ENCODE data around the gene LDLRAD4.

The LDLRAD4 gene

DNA sequence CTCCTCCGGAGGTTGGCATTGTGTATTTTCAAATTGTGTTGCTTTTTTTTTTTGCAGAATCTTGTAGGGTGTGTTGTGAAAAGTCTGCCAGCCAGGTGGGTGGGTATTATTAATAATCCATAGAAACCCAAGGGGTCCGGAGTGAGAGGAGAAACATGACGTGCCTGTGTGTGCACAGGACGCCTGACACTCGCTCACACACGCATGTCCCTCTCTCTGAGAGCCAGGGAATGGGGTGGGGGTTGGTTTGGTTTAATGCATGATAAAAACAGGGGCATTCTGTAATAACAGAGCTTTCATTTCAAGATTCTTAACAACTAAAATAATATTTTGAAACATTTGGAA lies 283.0 kb downstream of the LDLRAD4 start:
- Histone ChIP-seq H3K79me2 (ENCODE audit: insufficient read depth, low read length) (peaks cover 74% of the 10 kb centered on the region), H2AFZ (ENCODE audit: low read depth, low read length) (no peak overlapping the region), H3K4me1 (ENCODE audit: insufficient read depth, low read length) (peaks cover 32% of the 10 kb centered on the region), H3K27ac (ENCODE audit: low read length) (0 out of 2 replicates have a peak overlapping the region, but pooled peaks have one; percentile 8), H3K27me3 (ENCODE audit: insufficient read depth, low read length, poor library complexity) (no peaks in the 10 kb centered on the region), H4K20me1 (ENCODE audit: insufficient read depth, low read length) (peaks cover 48% of the 10 kb centered on the region), H3K4me2 (ENCODE audit: insufficient read depth, low read length) (no peak overlapping the region), H3K4me3 (ENCODE audit: low read depth in 1 of 2, low read length in 2 of 2) (no peak overlapping the region), H3K9me3 (ENCODE audit: insufficient read depth, low read length, severe bottlenecking) (no peaks in the 10 kb centered on the region), H3K9ac (ENCODE audit: low read depth, low read length) (no peak overlapping the region), H3K36me3 (ENCODE audit: insufficient read depth, low read length) (peaks cover 83% of the 10 kb centered on the region)
- DNase-seq (no peak), ATAC-seq (ENCODE audit: insufficient read depth, low read depth) (no peak)
- TF ChIP-seq, protein P1, sequence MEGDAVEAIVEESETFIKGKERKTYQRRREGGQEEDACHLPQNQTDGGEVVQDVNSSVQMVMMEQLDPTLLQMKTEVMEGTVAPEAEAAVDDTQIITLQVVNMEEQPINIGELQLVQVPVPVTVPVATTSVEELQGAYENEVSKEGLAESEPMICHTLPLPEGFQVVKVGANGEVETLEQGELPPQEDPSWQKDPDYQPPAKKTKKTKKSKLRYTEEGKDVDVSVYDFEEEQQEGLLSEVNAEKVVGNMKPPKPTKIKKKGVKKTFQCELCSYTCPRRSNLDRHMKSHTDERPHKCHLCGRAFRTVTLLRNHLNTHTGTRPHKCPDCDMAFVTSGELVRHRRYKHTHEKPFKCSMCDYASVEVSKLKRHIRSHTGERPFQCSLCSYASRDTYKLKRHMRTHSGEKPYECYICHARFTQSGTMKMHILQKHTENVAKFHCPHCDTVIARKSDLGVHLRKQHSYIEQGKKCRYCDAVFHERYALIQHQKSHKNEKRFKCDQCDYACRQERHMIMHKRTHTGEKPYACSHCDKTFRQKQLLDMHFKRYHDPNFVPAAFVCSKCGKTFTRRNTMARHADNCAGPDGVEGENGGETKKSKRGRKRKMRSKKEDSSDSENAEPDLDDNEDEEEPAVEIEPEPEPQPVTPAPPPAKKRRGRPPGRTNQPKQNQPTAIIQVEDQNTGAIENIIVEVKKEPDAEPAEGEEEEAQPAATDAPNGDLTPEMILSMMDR (IDR thresholded peaks at IDR 0.05; ENCODE audit: borderline replicate concordance, extremely low read depth, low read length, poor library complexity, severe bottlenecking) = no peak

DNA sequence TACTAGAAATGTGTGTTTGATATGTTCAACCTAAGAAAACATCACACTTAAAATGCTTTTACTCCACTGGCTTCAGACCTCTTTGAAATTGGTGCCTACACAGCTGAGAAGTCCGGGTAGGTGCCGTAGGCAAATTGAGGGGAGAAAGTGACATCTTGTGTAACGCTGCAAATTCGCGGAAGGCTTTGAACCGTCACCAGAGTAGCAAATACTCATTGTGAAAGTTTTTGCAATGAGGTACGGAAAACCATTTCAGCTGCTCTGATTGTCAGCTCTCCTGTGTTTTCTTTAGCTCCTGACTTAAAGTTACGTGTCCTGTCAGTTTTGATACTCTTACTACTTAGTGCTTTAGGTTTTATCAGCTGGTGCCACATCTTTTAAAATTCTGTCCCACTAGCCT lies 283.3 kb downstream of the LDLRAD4 start:
- ATAC-seq (ENCODE audit: insufficient read depth, low read depth) = no peak
- no peak overlapping the region for H3K9ac ChIP-seq (ENCODE audit: low read depth, low read length)
- 0 out of 2 replicates have a peak overlapping the region, but pooled peaks have one; percentile 14 for H3K27ac ChIP-seq (ENCODE audit: low read length)
- peaks cover 82% of the 10 kb centered on the region for H3K36me3 ChIP-seq (ENCODE audit: insufficient read depth, low read length)
- H3K79me2 ChIP-seq (ENCODE audit: insufficient read depth, low read length) = peaks cover 75% of the 10 kb centered on the region
- no peak overlapping the region for H2AFZ ChIP-seq (ENCODE audit: low read depth, low read length)
- no peak for DNase-seq
- no peaks in the 10 kb centered on the region for H3K9me3 ChIP-seq (ENCODE audit: insufficient read depth, low read length, severe bottlenecking)
- H4K20me1 ChIP-seq (ENCODE audit: insufficient read depth, low read length) = peaks cover 51% of the 10 kb centered on the region
- no peak for TF ChIP-seq EZH2 (IDR thresholded peaks at IDR 0.05; ENCODE audit: borderline replicate concordance, low read depth, low read length, severe bottlenecking)
- TF ChIP-seq, protein P1 (IDR thresholded peaks at IDR 0.05; ENCODE audit: borderline replicate concordance, extremely low read depth, low read length, poor library complexity, severe bottlenecking) = no peak
- H3K4me3 ChIP-seq (ENCODE audit: low read depth in 1 of 2, low read length in 2 of 2) = no peak overlapping the region
- H3K4me1 ChIP-seq (ENCODE audit: insufficient read depth, low read length) = peaks cover 32% of the 10 kb centered on the region
- no peak overlapping the region for H3K4me2 ChIP-seq (ENCODE audit: insufficient read depth, low read length)
- no peaks in the 10 kb centered on the region for H3K27me3 ChIP-seq (ENCODE audit: insufficient read depth, low read length, poor library complexity)

DNA sequence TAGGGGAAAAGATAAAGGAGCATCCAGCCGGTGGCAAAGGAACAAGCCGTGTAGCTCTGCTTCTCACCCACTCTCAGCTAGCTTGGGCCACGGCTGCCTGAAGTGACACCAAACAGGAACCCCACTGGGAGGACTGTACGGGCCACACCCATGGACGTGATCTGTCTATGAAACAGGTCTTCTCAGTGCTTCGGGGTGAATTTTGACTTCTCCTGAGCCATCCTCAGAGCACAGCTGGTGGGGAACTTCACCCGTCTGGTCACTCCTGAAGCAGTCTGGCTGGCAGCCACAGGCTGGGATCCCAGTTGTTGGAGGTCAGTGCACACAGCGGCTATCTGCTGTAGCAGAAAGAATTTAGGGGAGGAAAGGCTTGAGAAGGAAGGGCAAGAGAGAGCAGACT lies 284.0 kb downstream of the LDLRAD4 start:
- no peak overlapping the region for H3K4me3 ChIP-seq (ENCODE audit: low read depth in 1 of 2, low read length in 2 of 2)
- no peak overlapping the region for H3K4me2 ChIP-seq (ENCODE audit: insufficient read depth, low read length)
- H3K9me3 ChIP-seq (ENCODE audit: insufficient read depth, low read length, severe bottlenecking) = no peaks in the 10 kb centered on the region
- no peak for DNase-seq
- no peak overlapping the region for H3K9ac ChIP-seq (ENCODE audit: low read depth, low read length)
- peaks cover 51% of the 10 kb centered on the region for H4K20me1 ChIP-seq (ENCODE audit: insufficient read depth, low read length)
- H2AFZ ChIP-seq (ENCODE audit: low read depth, low read length) = no peak overlapping the region
- ATAC-seq (ENCODE audit: insufficient read depth, low read depth) = no peak
- peaks cover 79% of the 10 kb centered on the region for H3K79me2 ChIP-seq (ENCODE audit: insufficient read depth, low read length)
- H3K4me1 ChIP-seq (ENCODE audit: insufficient read depth, low read length) = peaks cover 32% of the 10 kb centered on the region
- H3K27me3 ChIP-seq (ENCODE audit: insufficient read depth, low read length, poor library complexity) = no peaks in the 10 kb centered on the region
- H3K36me3 ChIP-seq (ENCODE audit: insufficient read depth, low read length) = peaks cover 79% of the 10 kb centered on the region
- TF ChIP-seq EZH2 (IDR thresholded peaks at IDR 0.05; ENCODE audit: borderline replicate concordance, low read depth, low read length, severe bottlenecking) = no peak
- TF ChIP-seq, protein P1 (IDR thresholded peaks at IDR 0.05; ENCODE audit: borderline replicate concordance, extremely low read depth, low read length, poor library complexity, severe bottlenecking) = no peak
- H3K27ac ChIP-seq (ENCODE audit: low read length) = peak overlapping the region; percentile 60

DNA sequence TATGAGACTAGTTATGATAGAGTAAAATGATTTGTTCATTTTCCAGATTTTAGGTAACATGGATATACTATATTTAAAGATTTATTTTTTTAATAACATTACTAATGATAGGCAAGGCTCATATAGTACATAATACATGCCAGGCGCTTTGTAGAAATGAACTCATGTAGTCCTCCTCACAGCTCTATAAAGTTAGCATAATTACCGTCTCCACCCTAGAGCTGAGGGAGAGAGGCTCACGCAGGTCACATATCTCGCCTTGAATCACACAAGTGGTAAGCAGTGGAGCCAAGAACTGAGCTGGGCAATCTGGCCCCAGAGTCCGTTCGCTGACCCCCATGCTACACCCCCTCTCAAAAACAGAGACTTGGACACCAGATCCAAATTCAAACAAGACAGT lies 285.3 kb downstream of the LDLRAD4 start:
- peaks cover 72% of the 10 kb centered on the region for H3K36me3 ChIP-seq (ENCODE audit: insufficient read depth, low read length)
- no peak for ATAC-seq (ENCODE audit: insufficient read depth, low read depth)
- DNase-seq = no peak

More for the DNA sequence above, 285.3 kb downstream of the LDLRAD4 start:
- Histone ChIP-seq H3K27ac (ENCODE audit: low read length) (no peak overlapping the region), H3K27me3 (ENCODE audit: insufficient read depth, low read length, poor library complexity) (no peaks in the 10 kb centered on the region), H3K4me1 (ENCODE audit: insufficient read depth, low read length) (peaks cover 26% of the 10 kb centered on the region), H3K4me2 (ENCODE audit: insufficient read depth, low read length) (no peak overlapping the region), H4K20me1 (ENCODE audit: insufficient read depth, low read length) (peaks cover 45% of the 10 kb centered on the region), H3K9me3 (ENCODE audit: insufficient read depth, low read length, severe bottlenecking) (no peaks in the 10 kb centered on the region), H2AFZ (ENCODE audit: low read depth, low read length) (no peak overlapping the region), H3K9ac (ENCODE audit: low read depth, low read length) (no peak overlapping the region), H3K79me2 (ENCODE audit: insufficient read depth, low read length) (peaks cover 80% of the 10 kb centered on the region), H3K4me3 (ENCODE audit: low read depth in 1 of 2, low read length in 2 of 2) (no peak overlapping the region)
- TF ChIP-seq EZH2 (IDR thresholded peaks at IDR 0.05; ENCODE audit: borderline replicate concordance, low read depth, low read length, severe bottlenecking) = no peak
- TF ChIP-seq, protein P1 (IDR thresholded peaks at IDR 0.05; ENCODE audit: borderline replicate concordance, extremely low read depth, low read length, poor library complexity, severe bottlenecking) = no peak

All from DND-41 (cell line).